ENCODE data around the gene SLFN12L.
A peak's percentile ranks its signal among the peaks of the same experiment; 100 is the strongest.
"Not testable (repeated sequence)": the region's sequence is repeated elsewhere in the genome, so short reads cannot be mapped to it uniquely, and the experiment has no call there.

Gene SLFN12L

GRCh38 chr17:35542990-35543389, 5.5 kb upstream of the SLFN12L start:
- DNase-seq (ENCODE audit: low read depth in 2 of 2) = no peak

DNA sequence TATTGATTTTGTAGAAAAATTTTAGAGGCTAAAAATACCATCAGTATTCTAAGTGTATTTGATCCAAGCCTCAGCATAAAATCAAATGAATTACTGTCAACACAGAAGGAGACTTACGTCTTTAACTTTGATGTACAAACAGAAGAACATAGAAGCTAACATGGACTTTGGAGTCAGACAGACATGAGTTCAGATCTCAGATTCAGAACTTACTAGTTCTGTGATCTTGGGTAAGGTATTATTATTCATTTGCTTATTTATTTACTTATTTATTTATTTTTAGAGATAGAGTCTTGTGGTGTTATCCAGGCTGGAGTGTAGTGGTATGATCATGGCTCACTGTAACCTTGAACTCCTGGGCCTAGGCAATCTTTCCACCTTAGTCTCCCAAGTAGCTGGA, 4.0 kb upstream of the SLFN12L start:
- DNase-seq (ENCODE audit: low read depth in 2 of 2) = no peak

DNA sequence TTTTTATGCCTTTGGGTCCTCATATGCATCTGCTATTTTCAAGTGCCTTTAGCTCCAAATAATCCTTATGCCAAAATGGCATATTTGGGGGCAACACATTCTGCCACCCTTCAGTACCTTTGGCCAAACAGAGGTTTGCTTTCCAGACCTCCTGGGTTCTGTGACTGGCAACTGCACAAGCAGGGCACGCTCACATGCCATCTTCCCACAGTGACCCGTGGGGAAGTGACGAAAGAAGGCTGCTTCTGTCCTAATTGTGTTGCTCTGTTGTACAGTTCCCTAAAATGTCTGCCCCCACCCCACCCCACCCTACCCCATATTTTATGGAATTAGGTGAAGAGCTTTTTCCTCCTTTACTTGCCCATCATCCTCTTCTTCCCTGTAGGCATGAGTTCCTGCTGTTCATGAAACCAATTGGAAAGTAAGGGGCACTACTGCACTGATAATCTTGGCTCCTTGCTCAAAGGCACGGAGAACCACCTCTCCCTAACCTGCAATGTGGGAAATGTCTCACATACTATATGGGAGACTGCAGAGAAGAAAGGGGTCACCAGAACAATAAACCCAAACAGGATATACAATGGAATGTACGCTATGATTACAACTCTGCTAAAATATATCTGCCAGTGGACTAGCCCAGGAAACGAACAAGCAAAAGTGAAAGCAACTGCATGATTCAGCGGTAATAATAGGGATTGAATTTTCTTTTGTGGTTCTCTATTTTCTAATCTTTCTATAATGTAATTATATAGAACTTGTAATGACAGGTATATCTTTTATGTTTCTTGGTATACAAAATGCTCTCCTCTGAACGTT, 3.3 kb upstream of the SLFN12L start:
- DNase-seq (ENCODE audit: low read depth in 2 of 2) = peak in 1 of 2 donors; percentile 29

DNA sequence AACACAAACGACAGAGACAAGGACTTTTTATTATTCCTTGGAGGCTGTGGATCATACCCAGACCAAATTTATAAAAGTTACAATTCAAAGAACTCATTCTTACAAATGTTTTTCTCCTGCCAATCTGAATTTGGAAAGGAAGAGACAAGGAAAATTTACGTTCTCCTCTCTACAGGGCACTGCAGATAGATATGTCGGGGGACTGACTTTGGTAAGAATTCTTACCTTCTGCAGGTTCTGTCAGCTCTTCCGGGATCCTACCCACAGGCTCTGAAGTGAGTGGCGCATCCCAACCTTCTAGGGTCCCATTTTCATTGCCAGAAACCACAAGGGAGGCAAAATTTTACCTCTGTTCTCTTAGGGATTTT, 2.2 kb upstream of the SLFN12L start:
- no peak for DNase-seq (ENCODE audit: low read depth in 2 of 2)

GRCh38 chr17:35536664-35537171, 760 bp downstream of the SLFN12L start:
- no peak for DNase-seq (ENCODE audit: low read depth in 2 of 2)

DNA sequence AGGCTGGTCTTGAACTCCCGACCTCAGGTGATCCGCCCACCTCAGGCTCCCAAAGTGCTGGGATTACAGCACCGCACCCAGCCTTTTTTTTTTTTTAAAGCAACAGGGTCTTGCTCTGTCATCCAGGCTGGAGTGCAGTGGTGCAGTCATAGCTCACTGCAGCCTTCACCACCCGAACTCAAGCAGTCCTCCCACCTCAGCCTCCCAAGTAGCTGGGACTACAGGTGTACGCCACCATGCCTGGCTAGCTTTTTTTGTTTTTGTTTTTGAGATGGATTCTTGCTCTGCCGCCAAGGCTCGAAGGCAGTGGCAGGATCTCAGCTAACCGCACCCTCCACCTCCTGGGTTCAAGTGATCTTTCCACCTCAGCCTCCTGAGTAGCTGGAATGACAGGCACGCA, 2.1 kb downstream of the SLFN12L start:
- not testable (repeated sequence) for DNase-seq (ENCODE audit: low read depth in 2 of 2)

DNA sequence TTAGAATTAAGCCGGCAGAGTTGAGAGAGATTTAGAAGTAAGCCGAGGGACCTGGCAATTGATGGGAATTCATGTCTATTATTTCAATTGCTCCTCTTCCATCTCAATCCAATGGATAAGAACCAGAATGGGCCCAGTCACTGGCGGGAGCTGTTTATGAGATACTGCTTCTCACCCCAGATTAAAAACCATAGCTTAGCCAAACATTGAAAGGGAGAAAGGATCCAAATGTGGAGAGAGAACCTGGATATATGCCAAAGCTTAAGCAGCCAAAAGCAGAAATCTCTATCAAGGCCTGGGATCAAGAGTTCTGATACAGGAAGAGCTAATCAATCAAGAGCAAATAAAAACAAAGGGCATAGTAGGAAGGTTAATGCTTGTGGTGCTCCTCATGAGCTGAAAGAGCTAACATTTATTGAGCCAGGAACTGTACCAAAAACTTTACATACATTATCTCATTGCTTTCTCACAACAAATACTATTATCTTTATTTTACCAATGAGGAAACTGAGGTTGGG, 2.8 kb downstream of the SLFN12L start:
- DNase-seq (ENCODE audit: low read depth in 2 of 2) = no peak

DNA sequence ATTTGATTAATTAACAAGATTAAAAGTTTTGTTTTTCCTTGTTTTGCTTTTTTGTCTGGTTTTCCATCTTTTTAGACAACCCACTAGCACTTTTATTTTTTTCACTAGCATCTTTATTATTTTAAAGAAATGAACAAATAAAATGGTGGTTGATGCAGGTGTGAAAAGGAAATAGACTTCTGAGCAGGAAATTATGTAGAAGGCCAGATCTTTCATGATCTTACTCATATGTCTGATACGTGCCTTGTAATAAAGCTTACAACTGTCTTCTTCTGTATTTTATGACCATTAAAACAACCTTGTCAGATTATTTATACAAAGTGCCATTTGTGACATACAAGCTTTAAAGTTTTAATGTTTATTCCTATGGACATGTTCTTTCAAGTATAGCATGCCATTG, 6.3 kb downstream of the SLFN12L start:
- DNase-seq (ENCODE audit: low read depth in 2 of 2) = no peak

- DNase-seq (ENCODE audit: low read depth in 2 of 2) = no peak
These were observed 7.6 kb downstream of the SLFN12L start for GRCh38 chr17:35529866-35530265.

DNA sequence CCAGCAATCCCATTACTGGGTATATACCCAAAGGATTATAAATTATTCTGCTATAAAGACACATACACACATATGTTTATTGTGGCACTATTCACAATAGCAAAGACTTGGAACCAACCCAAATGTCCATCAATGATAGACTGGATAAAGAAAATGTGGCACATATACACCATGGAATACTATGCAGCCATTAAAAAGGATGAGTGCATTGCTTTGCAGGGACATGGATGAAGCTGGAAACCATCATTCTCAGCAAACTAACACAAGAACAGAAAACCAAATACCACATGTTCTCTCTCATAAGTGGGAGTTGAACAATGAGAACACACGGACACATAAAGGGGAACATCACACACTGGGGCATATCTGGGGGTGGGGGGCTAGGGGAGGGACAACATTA, 8.2 kb downstream of the SLFN12L start:
- not testable (repeated sequence) for DNase-seq (ENCODE audit: low read depth in 2 of 2)

DNA sequence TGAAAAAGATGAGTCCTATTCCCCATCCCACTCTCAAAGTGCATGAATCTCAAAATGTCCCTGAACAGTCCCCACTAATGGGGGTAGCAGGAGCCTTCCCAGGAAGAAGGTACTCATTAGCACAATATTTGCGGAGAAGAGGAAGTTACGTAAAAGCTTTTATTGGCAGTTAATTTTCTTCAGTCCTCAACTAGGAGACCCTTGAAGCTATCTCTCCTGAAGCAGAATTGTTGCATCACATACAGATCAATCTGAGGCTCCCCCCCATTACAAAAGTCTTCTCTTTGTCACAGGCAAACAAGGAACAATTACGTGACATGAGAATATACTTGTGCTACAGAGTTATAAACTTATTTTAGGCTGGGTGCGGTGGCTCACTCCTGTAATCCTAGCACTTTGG, 14.2 kb downstream of the SLFN12L start:
- no peak for DNase-seq (ENCODE audit: low read depth in 2 of 2)

DNA sequence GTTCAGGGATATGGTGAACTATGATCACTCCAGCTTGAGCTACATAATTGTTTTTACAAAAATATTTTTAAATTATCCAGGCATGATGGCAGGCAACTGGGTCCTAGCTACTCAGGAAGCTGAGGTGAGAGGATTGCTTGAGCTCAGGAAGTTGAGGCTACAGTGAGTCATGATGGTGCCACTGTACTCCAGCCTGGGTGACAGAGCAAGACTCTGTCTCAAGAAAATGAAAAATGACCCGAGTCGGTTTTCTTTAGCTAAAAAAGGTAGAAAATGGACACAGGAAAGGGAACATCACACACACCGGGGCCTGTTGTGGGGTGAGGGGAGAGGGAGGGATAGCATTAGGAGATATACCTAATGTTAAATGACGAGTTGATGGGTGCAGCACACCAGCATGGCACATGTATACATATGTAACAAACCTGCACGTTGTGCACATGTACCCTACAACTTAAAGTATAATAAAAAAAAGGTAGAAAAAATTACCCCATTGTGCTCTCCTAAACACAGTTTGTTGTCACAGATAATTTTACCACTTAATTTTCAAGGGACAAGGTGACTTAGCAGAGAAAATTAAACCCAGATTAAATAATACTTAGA, 15.7 kb downstream of the SLFN12L start:
- not testable (repeated sequence) for DNase-seq (ENCODE audit: low read depth in 2 of 2)

GRCh38 chr17:35521150-35521549, 16.3 kb downstream of the SLFN12L start:
- DNase-seq (ENCODE audit: low read depth in 2 of 2) = no peak

DNA sequence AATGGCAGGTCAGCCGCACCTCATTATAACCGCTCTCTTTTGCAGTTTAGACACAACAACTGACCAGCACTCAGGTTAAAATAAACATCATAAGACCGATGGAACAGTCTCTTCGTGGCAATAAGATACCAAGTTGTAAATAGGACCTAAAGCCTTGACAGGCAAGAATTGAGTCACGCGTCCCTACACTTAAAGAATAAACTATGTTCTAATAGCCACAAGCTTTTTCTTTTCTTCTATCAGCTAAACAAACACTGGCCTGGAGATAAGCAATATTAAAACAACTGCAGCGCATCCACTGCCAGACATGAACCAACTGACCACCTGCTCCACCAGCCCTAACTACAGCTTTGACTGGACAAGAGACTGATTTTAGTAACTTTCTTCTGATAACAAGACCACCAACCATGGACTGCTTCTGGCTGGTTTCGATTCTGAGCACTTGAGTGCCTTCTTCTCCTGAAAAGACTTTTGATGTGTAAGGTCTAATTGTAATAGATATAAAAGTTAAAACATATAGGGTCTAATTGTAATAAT, 17.5 kb downstream of the SLFN12L start:
- no peak for DNase-seq (ENCODE audit: low read depth in 2 of 2)

DNA sequence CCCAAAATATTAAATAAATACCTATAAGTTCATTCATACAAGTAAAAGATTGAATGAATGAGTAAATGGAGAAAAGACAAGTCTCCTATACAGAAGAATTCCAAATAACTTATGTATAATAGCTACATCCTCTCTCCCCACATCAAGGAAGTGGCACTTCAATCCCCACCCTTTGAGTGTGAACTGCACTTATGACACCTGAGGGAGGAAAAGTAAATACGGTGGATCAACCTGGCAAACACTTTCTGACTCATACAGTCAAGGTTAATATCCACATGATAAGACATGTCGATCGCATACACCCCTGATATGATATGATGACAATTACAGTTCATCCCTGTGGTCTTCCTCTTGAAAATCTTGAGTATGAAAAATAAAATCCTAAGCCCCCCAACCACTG, 18.0 kb downstream of the SLFN12L start:
- no peak for DNase-seq (ENCODE audit: low read depth in 2 of 2)

- not testable (repeated sequence) for DNase-seq (ENCODE audit: low read depth in 2 of 2)
These were observed 19.0 kb downstream of the SLFN12L start for GRCh38 chr17:35518431-35518830.

GRCh38 chr17:35515027-35515426, 22.5 kb downstream of the SLFN12L start:
- no peak for DNase-seq (ENCODE audit: low read depth in 2 of 2)

GRCh38 chr17:35514564-35514963, 22.9 kb downstream of the SLFN12L start:
- no peak for DNase-seq (ENCODE audit: low read depth in 2 of 2)

DNA sequence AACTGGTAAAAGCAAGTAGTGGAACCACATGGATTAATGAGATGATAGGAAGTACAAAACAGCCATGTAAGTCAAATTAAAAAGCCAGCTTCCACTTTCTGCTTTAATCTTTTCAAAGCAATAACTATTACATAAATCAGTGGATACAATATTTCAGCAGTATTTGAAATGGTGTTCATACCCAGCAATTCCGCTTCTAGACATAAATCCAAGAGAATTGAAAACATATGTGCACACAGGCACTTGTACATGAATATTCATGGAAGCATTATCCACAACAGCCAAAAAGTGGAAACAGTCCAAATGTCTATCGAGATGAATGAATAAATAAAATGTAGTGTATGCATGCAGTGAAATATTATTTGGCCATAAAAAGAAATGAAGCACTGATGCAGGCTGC, 27.4 kb downstream of the SLFN12L start:
- DNase-seq (ENCODE audit: low read depth in 2 of 2) = no peak

DNA sequence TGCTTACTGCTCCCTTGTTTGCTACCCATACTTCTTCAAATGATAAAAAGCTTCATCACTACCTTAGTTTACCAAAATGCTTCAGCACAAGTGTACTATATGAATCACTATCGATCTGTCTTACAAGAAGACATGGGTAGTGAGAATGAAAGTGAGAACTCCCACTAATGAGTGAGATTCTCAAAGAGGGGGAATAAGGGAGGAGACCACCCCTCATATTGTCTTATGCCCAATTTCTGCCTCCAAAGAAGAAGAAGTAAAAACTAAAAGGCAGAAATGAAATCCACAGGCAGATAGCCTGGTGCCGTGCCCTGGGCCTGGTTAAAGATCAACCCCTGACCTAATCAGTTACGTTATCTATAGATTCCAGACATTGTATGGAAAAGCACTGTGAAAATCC, 29.8 kb downstream of the SLFN12L start:
- DNase-seq (ENCODE audit: low read depth in 2 of 2) = not testable (repeated sequence)

DNA sequence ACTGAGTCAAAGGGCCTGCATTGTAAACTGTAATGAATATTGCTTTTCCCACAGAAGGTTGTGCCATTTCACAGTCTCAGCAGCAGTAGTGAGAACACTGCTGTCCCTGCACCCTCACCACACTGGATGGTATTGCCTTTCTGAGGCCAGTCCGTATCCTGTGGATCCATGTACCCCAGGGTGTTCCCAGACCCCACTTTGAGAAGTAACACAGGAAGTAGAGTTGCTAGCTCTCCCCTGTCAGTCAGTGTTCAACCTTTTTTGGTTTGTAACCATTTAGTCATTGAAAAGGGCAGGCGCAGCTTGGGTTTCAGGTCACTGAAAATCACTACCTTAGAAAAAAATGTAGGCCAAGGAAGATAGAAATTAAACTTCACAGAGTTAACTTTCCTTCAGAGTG, 37.9 kb downstream of the SLFN12L start:
- DNase-seq (ENCODE audit: low read depth in 2 of 2) = no peak

DNA sequence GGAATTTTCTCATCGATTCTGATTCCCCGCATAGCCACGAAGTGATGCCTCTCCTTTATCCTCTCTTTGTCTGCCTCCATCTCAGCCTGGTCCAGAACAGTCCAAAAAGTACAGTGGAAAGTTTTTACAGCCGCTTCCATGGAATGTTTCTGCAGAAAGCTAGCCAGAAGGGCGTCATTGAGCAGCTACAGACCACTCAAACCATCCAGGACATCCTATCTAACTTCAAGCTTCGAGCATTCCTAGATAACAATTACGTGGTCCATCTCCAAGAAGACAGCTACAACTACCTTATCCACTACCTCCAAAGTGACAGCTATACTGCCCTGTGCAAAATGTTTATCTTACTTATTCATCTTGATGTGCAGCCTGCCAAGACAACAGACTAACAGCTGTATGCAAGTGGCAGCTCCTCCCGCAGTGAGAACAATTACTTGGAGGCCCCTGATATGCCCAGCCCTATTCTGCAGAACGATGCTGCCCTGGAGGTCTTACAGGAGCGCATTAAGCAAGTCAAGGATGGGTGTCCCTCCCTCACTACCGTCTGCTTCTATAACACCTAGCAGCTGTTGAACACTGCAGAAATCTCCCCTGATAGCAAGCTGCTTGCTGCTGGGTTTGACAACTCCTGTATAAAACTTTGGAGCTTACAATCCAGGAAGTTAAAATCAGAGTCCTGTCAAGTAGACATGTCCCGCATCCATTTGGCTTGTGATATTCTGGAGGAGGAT, 38.9 kb downstream of the SLFN12L start:
- no peak for DNase-seq (ENCODE audit: low read depth in 2 of 2)
